MM.1S (cell line): ENCODE measurements around the gene CDC42BPA.

Source experiments
- DNase-seq: peaks from one replicate; pipeline ENCODE4 v3.0.0-alpha.2; 2015
- H2AFZ ChIP-seq: fragments of 300-600 bp; sonication (generic); 2 replicates; pipeline ENCODE4 v1.6.0; 2016; ENCODE audit warnings: antibody characterized with exemption, low read length
- H3F3A ChIP-seq: fragments of 300-600 bp; sonication (generic); 2 replicates; pipeline ENCODE4 v1.6.1; 2016; ENCODE audit warnings: mild to moderate bottlenecking, antibody characterized with exemption, low read length, moderate library complexity, mixed read lengths; ENCODE audit not compliant: insufficient read depth
- H3K27ac ChIP-seq: fragments of 300-600 bp; sonication (generic); 2 replicates; pipeline ENCODE4 v1.5.1; 2016; ENCODE audit warnings: mild to moderate bottlenecking, low read length
- H3K27me3 ChIP-seq: fragments of 300-600 bp; sonication (generic); replicated peaks from 2 replicates; pipeline ENCODE4 v1.6.0; 2016; ENCODE audit warnings: low read length; ENCODE audit not compliant: insufficient read depth
- H3K36me3 ChIP-seq: fragments of 300-600 bp; sonication (generic); replicated peaks from 2 replicates; pipeline ENCODE4 v1.6.1; 2016; ENCODE audit warnings: mild to moderate bottlenecking, low read length, mixed read lengths; ENCODE audit not compliant: insufficient read depth
- H3K4me1 ChIP-seq: fragments of 300-600 bp; sonication (generic); 2 replicates; pipeline ENCODE4 v1.6.1; 2016; ENCODE audit warnings: low read length, mixed read lengths
- H3K4me2 ChIP-seq: fragments of 300-600 bp; sonication (generic); 2 replicates; pipeline ENCODE4 v1.6.0; 2016; ENCODE audit warnings: low read depth, low read length
- H3K4me3 ChIP-seq: fragments of 300-600 bp; sonication (generic); 2 replicates; pipeline ENCODE4 v1.5.1; 2016; ENCODE audit warnings: low read length, mixed read lengths
- H3K79me2 ChIP-seq: fragments of 300-600 bp; sonication (generic); 2 replicates; pipeline ENCODE4 v1.6.1; 2016; ENCODE audit warnings: mixed run types, low read length, mixed read lengths
- H3K9ac ChIP-seq: fragments of 300-600 bp; sonication (generic); 2 replicates; pipeline ENCODE4 v1.6.1; 2016; ENCODE audit warnings: low read length, mixed read lengths
- H3K9me2 ChIP-seq: fragments of 300-600 bp; sonication (generic); replicated peaks from 2 replicates; pipeline ENCODE4 v1.6.1; 2016; ENCODE audit warnings: mild to moderate bottlenecking, low read length, mixed read lengths; ENCODE audit not compliant: insufficient read depth
- H3K9me3 ChIP-seq: fragments of 300-600 bp; sonication (generic); replicated peaks from 2 replicates; pipeline ENCODE4 v1.6.1; 2016; ENCODE audit warnings: mild to moderate bottlenecking, low read length, mixed read lengths; ENCODE audit not compliant: insufficient read depth
- H4K20me1 ChIP-seq: fragments of 300-600 bp; sonication (generic); 2 replicates; pipeline ENCODE4 v1.6.1; 2016; ENCODE audit warnings: mild to moderate bottlenecking, low read length, moderate library complexity, mixed read lengths; ENCODE audit not compliant: insufficient read depth
- CTCF ChIP-seq: fragments of 300-600 bp; sonication (generic); IDR thresholded peaks from 2 replicates; pipeline ENCODE4 v1.5.1; 2016; ENCODE audit warnings: antibody characterized with exemption, low read length, mixed read lengths
- EZH2 ChIP-seq: fragments of 300-600 bp; sonication (generic); optimal IDR thresholded peaks from 2 replicates; pipeline ENCODE3; 2017; ENCODE audit warnings: low read depth, mild to moderate bottlenecking, antibody characterized with exemption, low read length, mixed read lengths
- EZH2phosphoT487 ChIP-seq: fragments of 300-600 bp; sonication (generic); IDR thresholded peaks from 2 replicates; pipeline ENCODE4 v1.6.1; 2018; ENCODE audit warnings: antibody characterized with exemption, low read length

The CDC42BPA gene

GRCh38 chr1:227037121-227037520 lies 281.2 kb downstream of the CDC42BPA start:
- no peak for DNase-seq
- Histone ChIP-seq H3K27me3 (no peaks in the 10 kb centered on the region), H3K36me3 (no peaks in the 10 kb centered on the region), H3K9me2 (no peaks in the 10 kb centered on the region), H3F3A (no peaks in the 10 kb centered on the region), H3K9me3 (no peaks in the 10 kb centered on the region), H3K4me2 (no peak overlapping the region), H3K9ac (no peak overlapping the region), H3K4me3 (no peak overlapping the region), H3K4me1 (no peaks in the 10 kb centered on the region), H4K20me1 (no peaks in the 10 kb centered on the region), H2AFZ (no peak overlapping the region), H3K79me2 (no peaks in the 10 kb centered on the region), H3K27ac (no peak overlapping the region)
- TF ChIP-seq EZH2 (no peak), CTCF (no peak), EZH2phosphoT487 (no peak)

GRCh38 chr1:227035316-227035715 lies 283.0 kb downstream of the CDC42BPA start:
- Histone ChIP-seq H3K27me3 (no peaks in the 10 kb centered on the region), H3K36me3 (no peaks in the 10 kb centered on the region), H3K9ac (no peak overlapping the region), H3K4me2 (no peak overlapping the region), H4K20me1 (no peaks in the 10 kb centered on the region), H3K4me3 (no peak overlapping the region), H3K9me3 (no peaks in the 10 kb centered on the region), H3K9me2 (no peaks in the 10 kb centered on the region), H3K4me1 (no peaks in the 10 kb centered on the region), H3K79me2 (no peaks in the 10 kb centered on the region), H3K27ac (no peak overlapping the region), H2AFZ (no peak overlapping the region), H3F3A (no peaks in the 10 kb centered on the region)
- TF ChIP-seq EZH2 (no peak), CTCF (no peak), EZH2phosphoT487 (no peak)
- no peak for DNase-seq

GRCh38 chr1:227033880-227034279 lies 284.4 kb downstream of the CDC42BPA start:
- Histone ChIP-seq H3K36me3 (no peaks in the 10 kb centered on the region), H3K4me1 (no peaks in the 10 kb centered on the region), H4K20me1 (no peaks in the 10 kb centered on the region), H3K79me2 (no peaks in the 10 kb centered on the region), H3K27ac (no peak overlapping the region), H2AFZ (no peak overlapping the region), H3F3A (no peaks in the 10 kb centered on the region), H3K27me3 (no peaks in the 10 kb centered on the region), H3K4me2 (no peak overlapping the region), H3K9ac (no peak overlapping the region), H3K9me2 (no peaks in the 10 kb centered on the region), H3K4me3 (no peak overlapping the region), H3K9me3 (no peaks in the 10 kb centered on the region)
- TF ChIP-seq EZH2 (no peak), CTCF (no peak), EZH2phosphoT487 (no peak)
- no peak for DNase-seq

GRCh38 chr1:227032396-227032795 lies 285.9 kb downstream of the CDC42BPA start:
- H3K9ac ChIP-seq = no peak overlapping the region
- no peak overlapping the region for H3K27ac ChIP-seq
- no peaks in the 10 kb centered on the region for H3K27me3 ChIP-seq
- no peaks in the 10 kb centered on the region for H3F3A ChIP-seq
- TF ChIP-seq EZH2 (no peak), CTCF (no peak), EZH2phosphoT487 (no peak)
- no peaks in the 10 kb centered on the region for H3K36me3 ChIP-seq
- no peaks in the 10 kb centered on the region for H3K79me2 ChIP-seq
- H3K4me1 ChIP-seq = no peaks in the 10 kb centered on the region
- no peaks in the 10 kb centered on the region for H3K9me2 ChIP-seq
- no peak for DNase-seq
- H3K4me3 ChIP-seq = no peak overlapping the region
- H3K4me2 ChIP-seq = no peak overlapping the region
- H2AFZ ChIP-seq = no peak overlapping the region
- H3K9me3 ChIP-seq = no peaks in the 10 kb centered on the region
- no peaks in the 10 kb centered on the region for H4K20me1 ChIP-seq
